AG09319 (cell line): ENCODE measurements around the gene MPDZ.

Source experiments
- DNase-seq: peaks from one replicate; pipeline ENCODE4 v3.0.0-alpha.2; 2010; ENCODE audit warnings: low read depth; ENCODE audit errors: extremely low read depth
- TF ChIP-seq, protein P1 (sequence below): IDR thresholded peaks from 2 replicates; pipeline ENCODE4 v1.5.1; 2011; ENCODE audit warnings: low read depth, mild to moderate bottlenecking, inconsistent platforms, low read length, moderate library complexity

Gene MPDZ

DNA sequence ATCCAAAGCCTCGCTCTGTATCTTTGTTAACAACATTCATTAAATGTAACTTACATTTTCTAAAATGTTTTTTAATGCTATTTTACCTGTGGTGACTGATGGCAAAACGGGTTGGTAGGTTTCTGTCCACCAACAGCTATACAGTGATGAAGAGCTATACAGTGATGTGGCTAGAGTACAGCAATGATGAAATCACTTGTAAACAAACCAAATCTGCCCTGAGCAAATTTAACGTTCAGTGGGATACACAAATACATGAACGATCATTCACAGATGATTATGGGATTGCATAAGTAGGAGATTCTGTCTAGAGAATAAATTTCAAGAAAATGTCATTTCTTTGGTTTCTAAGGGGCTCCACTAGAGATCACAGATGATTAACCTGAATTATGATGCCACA is 132.7 kb downstream of the MPDZ start:
- TF ChIP-seq, protein P1, sequence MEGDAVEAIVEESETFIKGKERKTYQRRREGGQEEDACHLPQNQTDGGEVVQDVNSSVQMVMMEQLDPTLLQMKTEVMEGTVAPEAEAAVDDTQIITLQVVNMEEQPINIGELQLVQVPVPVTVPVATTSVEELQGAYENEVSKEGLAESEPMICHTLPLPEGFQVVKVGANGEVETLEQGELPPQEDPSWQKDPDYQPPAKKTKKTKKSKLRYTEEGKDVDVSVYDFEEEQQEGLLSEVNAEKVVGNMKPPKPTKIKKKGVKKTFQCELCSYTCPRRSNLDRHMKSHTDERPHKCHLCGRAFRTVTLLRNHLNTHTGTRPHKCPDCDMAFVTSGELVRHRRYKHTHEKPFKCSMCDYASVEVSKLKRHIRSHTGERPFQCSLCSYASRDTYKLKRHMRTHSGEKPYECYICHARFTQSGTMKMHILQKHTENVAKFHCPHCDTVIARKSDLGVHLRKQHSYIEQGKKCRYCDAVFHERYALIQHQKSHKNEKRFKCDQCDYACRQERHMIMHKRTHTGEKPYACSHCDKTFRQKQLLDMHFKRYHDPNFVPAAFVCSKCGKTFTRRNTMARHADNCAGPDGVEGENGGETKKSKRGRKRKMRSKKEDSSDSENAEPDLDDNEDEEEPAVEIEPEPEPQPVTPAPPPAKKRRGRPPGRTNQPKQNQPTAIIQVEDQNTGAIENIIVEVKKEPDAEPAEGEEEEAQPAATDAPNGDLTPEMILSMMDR: no peak
- DNase-seq: no peak

DNA sequence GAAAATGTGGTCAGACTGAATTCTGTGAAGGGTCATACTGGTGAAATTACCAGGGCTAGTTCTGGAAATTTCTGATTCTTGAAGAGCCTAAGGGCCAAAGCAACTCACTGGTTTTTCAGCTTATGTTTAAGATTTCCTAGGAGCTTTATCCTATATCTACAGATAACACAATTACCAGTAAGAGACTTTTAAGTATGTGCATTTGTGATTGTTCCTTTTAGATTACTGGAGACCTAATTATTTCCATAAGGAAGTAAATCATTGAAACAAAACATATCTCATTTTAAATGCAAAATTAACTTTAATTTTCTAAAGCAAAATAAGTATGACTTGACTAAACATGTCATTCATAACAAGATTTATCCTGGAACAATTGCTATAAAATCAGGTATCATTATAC is 134.2 kb downstream of the MPDZ start:
- no peak for DNase-seq
- TF ChIP-seq, protein P1: no peak

DNA sequence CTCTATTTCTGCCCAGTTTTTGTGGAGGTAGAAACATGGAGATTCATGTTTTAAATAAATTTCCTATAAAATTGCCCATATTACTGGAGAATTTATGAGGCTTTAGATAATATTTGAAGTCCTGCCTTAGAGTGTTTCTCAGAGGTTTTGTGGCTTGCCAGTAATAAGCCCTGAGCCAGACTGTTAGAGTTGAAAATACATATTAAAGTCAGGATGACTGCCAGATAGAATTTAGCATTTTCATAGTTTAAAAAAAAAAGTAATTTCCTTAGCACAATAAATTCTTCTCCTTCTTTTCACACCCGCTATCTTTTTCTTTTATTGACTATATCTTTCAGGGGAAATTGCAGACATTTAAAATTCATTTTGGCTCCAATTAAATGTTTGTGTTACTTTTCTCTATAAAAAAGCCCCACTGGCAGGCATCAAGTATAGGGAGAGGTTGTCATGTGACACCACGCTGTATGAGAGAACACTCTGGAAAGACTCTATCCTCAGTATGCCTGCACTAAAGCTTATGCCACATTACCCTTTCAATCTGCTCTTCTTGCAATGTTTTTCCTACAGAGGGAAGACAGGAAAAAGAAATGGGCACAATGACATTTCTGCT is 135.2 kb downstream of the MPDZ start:
- DNase-seq: no peak
- TF ChIP-seq, protein P1: no peak

DNA sequence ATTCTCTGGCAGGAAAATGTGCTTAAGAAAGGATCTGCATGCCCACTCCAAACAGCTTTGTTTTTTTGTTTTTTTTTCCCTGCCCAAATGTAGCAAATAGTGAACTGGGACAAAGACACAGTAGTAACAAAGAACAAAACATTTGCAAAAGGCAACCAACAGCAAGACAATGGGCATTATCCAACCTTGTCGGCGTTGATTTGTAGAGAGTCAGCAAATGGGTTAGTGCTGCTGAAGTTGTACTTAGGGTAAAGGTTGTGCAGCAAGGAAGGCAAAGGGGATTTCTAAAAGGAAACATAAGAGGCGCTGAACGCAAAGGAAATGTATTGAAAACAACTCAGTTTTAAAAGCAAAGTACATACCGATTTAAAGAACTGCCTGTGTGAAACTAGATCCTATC is 136.2 kb downstream of the MPDZ start:
- TF ChIP-seq, protein P1: no peak
- no peak for DNase-seq

DNA sequence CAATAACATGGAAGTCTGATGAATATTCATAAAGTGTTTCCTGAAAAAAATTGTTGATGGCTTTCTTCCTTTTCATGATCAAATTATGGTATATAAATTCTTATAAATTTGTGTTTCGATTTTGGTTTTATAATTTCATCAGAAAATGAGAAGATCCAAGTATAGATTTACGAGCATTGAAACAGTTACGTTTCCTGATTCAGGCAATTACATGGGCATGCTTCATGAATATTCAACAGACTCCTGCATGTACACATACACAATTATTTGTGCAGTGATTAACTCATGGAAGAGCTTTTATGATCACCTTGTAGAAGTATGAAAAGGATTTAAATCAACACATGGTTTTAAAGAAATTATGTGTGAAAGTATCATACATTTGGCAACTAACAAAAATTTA is 136.7 kb downstream of the MPDZ start:
- no peak for DNase-seq
- TF ChIP-seq, protein P1: no peak

DNA sequence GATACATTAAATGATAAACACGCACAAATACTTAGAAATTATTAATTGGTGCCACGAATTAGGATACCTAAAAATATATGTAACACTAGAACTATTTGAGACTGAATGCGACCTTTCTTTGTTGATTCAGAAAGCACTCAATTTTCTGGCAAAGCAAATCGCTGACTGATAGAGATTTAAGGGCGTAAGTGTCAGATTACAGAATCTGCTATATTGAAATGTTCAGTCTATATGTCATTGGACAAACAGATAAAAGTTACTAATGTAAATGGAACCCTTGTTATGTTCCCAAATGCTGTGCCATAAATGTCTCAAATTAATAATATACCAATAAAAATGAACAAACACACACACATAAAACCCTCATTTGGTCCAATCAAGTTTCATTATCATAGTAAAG is 137.9 kb downstream of the MPDZ start:
- TF ChIP-seq, protein P1: no peak
- DNase-seq: no peak

DNA sequence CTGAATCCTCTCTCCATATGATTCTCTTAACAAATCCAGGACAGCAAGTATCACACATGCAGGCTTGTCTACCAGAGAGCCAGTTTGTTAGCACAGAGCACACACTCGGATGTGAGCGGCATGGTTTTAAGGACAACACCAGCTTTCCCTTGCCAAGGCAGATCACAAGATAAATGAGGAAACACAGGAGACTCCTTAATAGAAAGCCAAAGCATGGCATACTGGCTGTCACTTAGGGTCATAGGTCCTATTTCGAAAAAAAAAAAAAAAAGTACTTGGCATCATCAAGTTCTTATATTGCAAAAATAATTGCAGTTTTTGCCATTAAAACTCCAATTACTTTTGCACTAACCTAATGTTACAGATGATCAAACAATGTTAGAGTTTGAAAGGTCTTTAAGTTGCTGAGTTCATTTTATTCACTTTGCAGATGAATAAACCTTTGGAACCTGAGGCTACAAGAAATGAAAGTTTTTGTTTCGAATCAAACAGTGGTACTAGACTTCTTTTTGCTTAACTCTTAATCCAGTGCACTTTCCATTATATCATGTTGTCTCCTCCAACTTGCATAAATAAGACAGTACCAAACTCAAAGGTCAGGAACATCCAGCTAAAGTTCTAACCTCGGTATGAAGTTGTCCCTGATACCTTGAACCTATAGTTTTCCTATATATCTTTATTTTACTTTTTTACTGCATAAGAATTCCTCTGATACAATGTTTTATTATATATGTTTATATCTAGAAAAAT is 138.5 kb downstream of the MPDZ start:
- TF ChIP-seq, protein P1: no peak
- no peak for DNase-seq
